PC-3 (cell line): ENCODE data around the gene SUSD4. TPM values are rescaled to one million over a fixed set of nuclear protein-coding genes. Genes with fewer than 3 reads are reported as not detected.

ENCODE experiments used
- ATAC-seq: fragments of 200-7000 bp; cut with Tn5 transposase; 2 replicates; pipeline ENCODE4 v1.9.1; 2020; ENCODE audit warnings: mild to moderate bottlenecking, moderate library complexity
- BruUV-seq: library from RNA; stranded (reverse); fragments of 400-500 nt; replicated peaks from 2 replicates; lab custom pipeline; 2021; lab: Mats Ljungman, UMichigan
- CTCF ChIA-PET: fragments of 300-600 bp; sonication (Branson Sonifier 250); formaldehyde crosslinking; loops from one replicate; lab custom pipeline; 2022; ENCODE audit warnings: antibody characterized with exemption; lab: Charles Lee
- POLR2A ChIA-PET: fragments of 300-600 bp; sonication (Branson Sonifier 250); formaldehyde crosslinking; loops from one replicate; lab custom pipeline; 2022; ENCODE audit warnings: antibody characterized with exemption; ENCODE audit not compliant: unreplicated experiment; lab: Charles Lee
- DNase-seq: peaks from one replicate; pipeline ENCODE4 v3.0.0-alpha.2; 2015
- H2AFZ ChIP-seq: fragments of 300-600 bp; sonication (generic); 2 replicates; pipeline ENCODE4 v1.6.0; 2016; ENCODE audit warnings: antibody characterized with exemption, low read length
- H3F3A ChIP-seq: fragments of 300-600 bp; sonication (generic); one replicate; pipeline ENCODE4 v1.6.0; 2017; ENCODE audit warnings: antibody characterized with exemption, low read length, control low read depth, mild to moderate bottlenecking; ENCODE audit not compliant: unreplicated experiment
- H3K27ac ChIP-seq: fragments of 300-600 bp; sonication (generic); 2 replicates; pipeline ENCODE4 v1.5.1; 2016; ENCODE audit warnings: mild to moderate bottlenecking, low read length
- H3K27me3 ChIP-seq: fragments of 300-600 bp; sonication (generic); 2 replicates; pipeline ENCODE4 v1.6.1; 2016; ENCODE audit warnings: low read length, mixed read lengths
- H3K36me3 ChIP-seq: fragments of 300-600 bp; sonication (generic); 2 replicates; pipeline ENCODE4 v1.6.1; 2016; ENCODE audit warnings: low read depth, mixed run types, low read length, mixed read lengths
- H3K4me1 ChIP-seq: fragments of 300-600 bp; sonication (generic); 2 replicates; pipeline ENCODE4 v1.5.1; 2016; ENCODE audit warnings: low read length; ENCODE audit not compliant: insufficient read depth
- H3K4me2 ChIP-seq: fragments of 300-600 bp; sonication (generic); 2 replicates; pipeline ENCODE4 v1.6.0; 2016; ENCODE audit warnings: low read length
- H3K4me3 ChIP-seq: fragments of 300-600 bp; sonication (generic); 2 replicates; pipeline ENCODE4 v1.5.1; 2016; ENCODE audit warnings: mild to moderate bottlenecking, low read length, mixed read lengths
- H3K79me2 ChIP-seq: fragments of 300-600 bp; sonication (generic); 2 replicates; pipeline ENCODE4 v1.6.1; 2017; ENCODE audit warnings: low read length, mixed read lengths
- H3K9ac ChIP-seq: fragments of 300-600 bp; sonication (generic); 2 replicates; pipeline ENCODE4 v1.6.0; 2016; ENCODE audit warnings: mild to moderate bottlenecking, low read length
- H3K9me2 ChIP-seq: fragments of 300-600 bp; sonication (generic); replicated peaks from 2 replicates; pipeline ENCODE4 v1.6.1; 2016; ENCODE audit warnings: mixed run types, low read length, mixed read lengths
- H3K9me3 ChIP-seq: fragments of 300-600 bp; sonication (generic); 2 replicates; pipeline ENCODE4 v1.6.1; 2016; ENCODE audit warnings: low read length, mixed read lengths
- H4K20me1 ChIP-seq: fragments of 300-600 bp; sonication (generic); 2 replicates; pipeline ENCODE4 v1.6.1; 2016; ENCODE audit warnings: low read length, mixed read lengths
- EZH2 ChIP-seq: fragments of 300-600 bp; sonication (generic); IDR thresholded peaks from one replicate; pipeline ENCODE4 v1.6.1; 2017; ENCODE audit warnings: antibody characterized with exemption, mild to moderate bottlenecking, low read length; ENCODE audit not compliant: unreplicated experiment
- EZH2phosphoT487 ChIP-seq: fragments of 300-600 bp; sonication (generic); IDR thresholded peaks from 2 replicates; pipeline ENCODE4 v1.6.1; 2018; ENCODE audit warnings: mild to moderate bottlenecking, antibody characterized with exemption, low read length, borderline replicate concordance
- intact Hi-C: fragments of 100-400 bp; cut with micrococcal nuclease; formaldehyde crosslinking; loops from 2 replicates; pipeline ENCODE4 v1.9.0; 2023
- total RNA-seq: library from RNA; depleted of rRNA; stranded (reverse); fragments of >200 nt; gene quantifications from 2 replicates; pipeline ENCODE4 v1.2.3, GENCODE V29; 2014
- TF ChIP-seq, protein P1 (sequence below): fragments of 300-600 bp; sonication (generic); conservative IDR thresholded peaks from 2 replicates; pipeline ENCODE4 v1.5.1; 2017; ENCODE audit warnings: antibody characterized with exemption, low read depth, mild to moderate bottlenecking, low read length

SUSD4 gene
- total RNA-seq, 1 experiment from 2014 or later: 5.2 TPM

DNA sequence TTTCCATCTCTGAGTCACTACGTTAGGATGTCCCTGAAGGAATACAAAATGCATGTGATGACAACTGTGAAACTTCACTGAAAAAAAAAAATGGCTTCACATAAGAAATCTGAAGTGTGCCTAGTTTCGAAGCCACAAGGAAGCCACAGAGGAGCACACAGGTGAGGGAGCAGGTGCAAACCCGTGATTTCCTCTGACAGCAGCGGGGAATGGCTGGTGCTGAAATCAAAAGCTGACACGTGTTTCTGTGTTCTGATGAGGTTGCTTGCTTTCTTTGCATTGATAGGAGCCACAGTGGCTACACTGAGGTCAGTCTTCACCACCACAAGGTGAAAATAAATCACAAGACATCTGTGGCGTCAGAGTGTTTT is 115.2 kb downstream of the SUSD4 start:
- Histone ChIP-seq H3K4me1 (no peaks in the 10 kb centered on the region), H4K20me1 (no peaks in the 10 kb centered on the region), H3K79me2 (no peaks in the 10 kb centered on the region), H2AFZ (no peak overlapping the region), H3K9me2 (no peaks in the 10 kb centered on the region), H3K27me3 (peaks cover 20% of the 10 kb centered on the region; the same call in 1 of the 2 replicates), H3K9ac (no peak overlapping the region), H3F3A (no peaks in the 10 kb centered on the region), H3K4me2 (no peak overlapping the region), H3K36me3 (no peaks in the 10 kb centered on the region), H3K9me3 (no peaks in the 10 kb centered on the region), H3K4me3 (no peak overlapping the region), H3K27ac (no peak overlapping the region)
- POLR2A ChIA-PET: no interaction called here
- no TSS peak for BruUV-seq
- no peak for DNase-seq
- CTCF ChIA-PET: no interaction called here
- ATAC-seq: no peak
- TF ChIP-seq, protein P1, sequence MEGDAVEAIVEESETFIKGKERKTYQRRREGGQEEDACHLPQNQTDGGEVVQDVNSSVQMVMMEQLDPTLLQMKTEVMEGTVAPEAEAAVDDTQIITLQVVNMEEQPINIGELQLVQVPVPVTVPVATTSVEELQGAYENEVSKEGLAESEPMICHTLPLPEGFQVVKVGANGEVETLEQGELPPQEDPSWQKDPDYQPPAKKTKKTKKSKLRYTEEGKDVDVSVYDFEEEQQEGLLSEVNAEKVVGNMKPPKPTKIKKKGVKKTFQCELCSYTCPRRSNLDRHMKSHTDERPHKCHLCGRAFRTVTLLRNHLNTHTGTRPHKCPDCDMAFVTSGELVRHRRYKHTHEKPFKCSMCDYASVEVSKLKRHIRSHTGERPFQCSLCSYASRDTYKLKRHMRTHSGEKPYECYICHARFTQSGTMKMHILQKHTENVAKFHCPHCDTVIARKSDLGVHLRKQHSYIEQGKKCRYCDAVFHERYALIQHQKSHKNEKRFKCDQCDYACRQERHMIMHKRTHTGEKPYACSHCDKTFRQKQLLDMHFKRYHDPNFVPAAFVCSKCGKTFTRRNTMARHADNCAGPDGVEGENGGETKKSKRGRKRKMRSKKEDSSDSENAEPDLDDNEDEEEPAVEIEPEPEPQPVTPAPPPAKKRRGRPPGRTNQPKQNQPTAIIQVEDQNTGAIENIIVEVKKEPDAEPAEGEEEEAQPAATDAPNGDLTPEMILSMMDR: no peak
- no peak for TF ChIP-seq EZH2phosphoT487
- TF ChIP-seq EZH2: no peak
- intact Hi-C loops: no loop called here

DNA sequence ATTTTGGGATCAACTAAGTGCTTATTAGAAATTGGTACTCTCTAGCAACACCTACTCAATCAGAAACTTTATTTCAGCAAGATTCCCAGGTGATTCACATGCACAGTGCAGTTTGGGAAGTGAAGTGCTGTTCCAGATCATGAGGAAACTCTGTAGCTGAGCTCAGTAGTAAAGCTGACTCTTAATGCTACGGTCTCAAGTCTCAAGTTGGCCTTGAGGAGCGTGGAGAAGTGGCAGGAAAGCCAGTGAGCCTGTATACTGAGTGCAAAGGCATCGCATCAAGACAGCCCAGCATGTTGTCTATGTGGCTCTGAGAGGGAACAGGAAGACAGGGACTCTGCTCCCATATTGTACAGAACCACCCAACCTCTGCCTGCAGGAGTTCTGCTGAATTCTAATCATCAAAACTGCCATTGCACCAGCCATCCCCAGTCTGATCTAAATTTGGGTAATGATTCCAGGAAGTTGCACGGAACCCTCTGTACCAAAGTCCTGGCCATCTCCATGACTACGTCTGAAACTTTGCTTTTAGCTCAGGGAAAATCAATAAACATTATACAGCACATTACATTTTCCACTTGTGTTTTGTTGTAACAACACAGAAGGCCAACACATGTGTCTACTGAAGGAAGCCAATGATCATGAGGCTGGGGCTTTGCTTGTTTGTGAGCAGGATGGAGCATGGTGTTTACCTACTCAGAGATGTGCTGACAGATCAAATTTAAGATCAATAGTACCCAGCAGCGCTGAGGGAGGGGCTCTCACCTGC is 115.8 kb downstream of the SUSD4 start:
- no peak for DNase-seq
- Histone ChIP-seq H3F3A (no peaks in the 10 kb centered on the region), H3K4me2 (no peak overlapping the region), H3K4me3 (no peak overlapping the region), H3K9ac (no peak overlapping the region), H3K36me3 (no peaks in the 10 kb centered on the region), H3K27me3 (peaks cover 18% of the 10 kb centered on the region; the same call in 1 of the 2 replicates), H3K79me2 (no peaks in the 10 kb centered on the region), H3K4me1 (no peaks in the 10 kb centered on the region), H3K9me2 (no peaks in the 10 kb centered on the region), H3K9me3 (no peaks in the 10 kb centered on the region), H4K20me1 (no peaks in the 10 kb centered on the region), H3K27ac (no peak overlapping the region), H2AFZ (no peak overlapping the region)
- ChIA-PET CTCF (no interaction called here), POLR2A (no interaction called here)
- BruUV-seq: no TSS peak
- intact Hi-C loops: no loop called here
- TF ChIP-seq EZH2: no peak
- no peak for ATAC-seq

DNA sequence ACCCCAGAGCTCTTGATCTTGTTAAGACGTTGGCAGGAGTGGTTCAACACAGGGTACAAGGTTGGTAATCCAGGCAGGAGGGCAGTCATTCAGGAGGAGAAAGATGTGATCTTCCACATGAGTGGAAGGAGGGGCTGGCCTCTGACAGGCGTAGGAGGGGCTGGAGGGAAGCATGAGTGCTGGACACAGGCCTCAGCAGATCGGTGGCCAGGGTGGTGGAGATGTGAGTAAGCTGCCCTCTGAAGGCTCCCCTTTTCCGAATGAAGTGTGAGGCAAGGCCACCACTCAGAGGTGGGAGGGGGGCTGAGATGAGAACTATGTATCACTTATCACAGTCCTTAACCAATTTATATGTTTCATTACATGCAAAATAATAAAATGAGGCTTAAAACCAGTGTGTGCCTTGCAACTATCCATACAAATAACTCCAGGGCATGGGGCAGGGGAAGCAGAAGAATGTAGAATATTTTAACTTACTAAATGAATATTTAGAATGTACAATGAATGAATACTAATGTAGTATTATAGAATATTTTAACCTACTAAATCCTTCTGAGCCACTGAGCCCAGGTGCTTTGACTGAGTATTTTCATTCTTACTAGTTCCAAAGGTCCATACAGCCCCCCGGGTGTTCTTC is 117.4 kb downstream of the SUSD4 start:
- H4K20me1 ChIP-seq: no peaks in the 10 kb centered on the region
- no peak for DNase-seq

More for the DNA sequence above, 117.4 kb downstream of the SUSD4 start:
- no peak overlapping the region for H3K27ac ChIP-seq
- no peaks in the 10 kb centered on the region for H3K4me1 ChIP-seq
- intact Hi-C loops: no loop called here
- TF ChIP-seq EZH2 (no peak), EZH2phosphoT487 (no peak)
- TF ChIP-seq, protein P1: no peak
- H3K27me3 ChIP-seq: peaks cover 18% of the 10 kb centered on the region; the same call in 1 of the 2 replicates
- H3K4me3 ChIP-seq: no peak overlapping the region
- no peak overlapping the region for H3K4me2 ChIP-seq
- CTCF ChIA-PET: no interaction called here
- H3F3A ChIP-seq: no peaks in the 10 kb centered on the region
- no peaks in the 10 kb centered on the region for H3K9me3 ChIP-seq
- POLR2A ChIA-PET: interaction anchor here (0.5 kb wide), 1 partner anchor 277 kb away, joined by 3 read pairs; no protein-coding TSS in a partner anchor
- no TSS peak for BruUV-seq
- H3K79me2 ChIP-seq: no peaks in the 10 kb centered on the region
- H2AFZ ChIP-seq: no peak overlapping the region
- ATAC-seq: no peak
- H3K9ac ChIP-seq: no peak overlapping the region
- no peaks in the 10 kb centered on the region for H3K9me2 ChIP-seq
- no peaks in the 10 kb centered on the region for H3K36me3 ChIP-seq
